HCT116 (cell line): ENCODE data around the gene PGGHG. TPM values are rescaled to one million over a fixed set of nuclear protein-coding genes. Genes with fewer than 3 reads are reported as not detected.

Experiments used
- ATAC-seq: fragments of 200-7000 bp; cut with Tn5 transposase; 2 replicates; pipeline ENCODE4 v1.9.1; 2020; ENCODE audit warnings: mild to moderate bottlenecking, moderate library complexity
- BruUV-seq: library from RNA; stranded (reverse); fragments of 400-500 nt; replicated peaks from 2 replicates; lab custom pipeline; 2021; lab: Mats Ljungman, UMichigan
- CTCF ChIA-PET: fragments of 300-600 bp; sonication (Branson Sonifier 250); formaldehyde crosslinking; loops from one replicate; lab custom pipeline; 2021; ENCODE audit warnings: antibody characterized with exemption; lab: Charles Lee
- POLR2A ChIA-PET: fragments of 300-600, 350-600 bp; sonication (Branson Sonifier 250); formaldehyde crosslinking; loops from one replicate; lab custom pipeline; 2021; ENCODE audit warnings: antibody characterized with exemption; lab: Charles Lee
- RAD21 ChIA-PET, 2 experiments: fragments of 300-600 bp; sonication (Branson Sonifier 250); formaldehyde crosslinking; loops; one replicate each; lab custom pipeline; 2023; ENCODE audit warnings: low total read pairs in 2 of 2; ENCODE audit not compliant: uncharacterized antibody in 2 of 2, unreplicated experiment in 2 of 2, low non-redundant PET in 1 of 2; lab: Charles Lee
- DNase-seq: peaks from one replicate; pipeline ENCODE4 v3.0.0-alpha.2; 2010; ENCODE audit warnings: low read depth, low spot score
- H2AFZ ChIP-seq: fragments of 200-600 bp; shearing (Covaris generic), sonication (generic); 2 replicates; pipeline ENCODE4 v1.6.1; 2017; ENCODE audit warnings: low read depth, mixed run types, mixed read lengths, antibody characterized with exemption, low read length; ENCODE audit not compliant: poor library complexity, severe bottlenecking
- H3K27ac ChIP-seq: 2 replicates; pipeline ENCODE4 v1.5.1; 2012; ENCODE audit warnings: low read depth, low read length
- H3K27me3 ChIP-seq: fragments of 200-600 bp; sonication (generic); 2 replicates; pipeline ENCODE4 v1.6.1; 2016; ENCODE audit warnings: mixed run types, low read length, mixed read lengths; ENCODE audit not compliant: insufficient read depth
- H3K36me3 ChIP-seq, 2 experiments: fragments of 200-500 bp in 1 of 2; fragments of 200-600 bp in 1 of 2; sonication (Bioruptor generic) in 1 of 2; sonication (generic) in 1 of 2; 2 replicates each; pipeline versions ENCODE4 v1.5.1 to v1.6.1; 2014 to 2016; ENCODE audit warnings: low read length in 2 of 2, inconsistent platforms in 1 of 2, mixed read lengths in 1 of 2, mixed run types in 1 of 2; ENCODE audit not compliant: insufficient read depth in 2 of 2, control insufficient read depth in 1 of 2
- H3K4me1 ChIP-seq, 2 experiments: fragments of 200-600 bp in 1 of 2; sonication (generic) in 1 of 2; 2 replicates each; pipeline versions ENCODE4 v1.5.1 to v1.6.1; 2012 to 2017; ENCODE audit warnings: low read length in 2 of 2, inconsistent platforms in 1 of 2, mild to moderate bottlenecking in 1 of 2, mixed read lengths in 1 of 2, mixed run types in 1 of 2, moderate library complexity in 1 of 2; ENCODE audit not compliant: insufficient read depth in 2 of 2, control insufficient read depth in 1 of 2
- H3K4me2 ChIP-seq: fragments of 200-600 bp; sonication (generic); 2 replicates; pipeline ENCODE4 v1.6.1; 2017; ENCODE audit warnings: mixed run types, low read length, mixed read lengths
- H3K4me3 ChIP-seq, 2 experiments: fragments of 200-600 bp in 1 of 2; sonication (generic) in 1 of 2; replicated peaks in 1 of 2; 2 replicates each; pipeline ENCODE4 v1.5.1; 2011 to 2016; ENCODE audit warnings: low read length in 2 of 2, control low read depth in 1 of 2, low read depth in 1 of 2, mild to moderate bottlenecking in 1 of 2, mixed read lengths in 1 of 2, mixed run types in 1 of 2
- H3K79me2 ChIP-seq: fragments of 200-600 bp; sonication (generic); 2 replicates; pipeline ENCODE4 v1.6.1; 2017; ENCODE audit warnings: mild to moderate bottlenecking, mixed run types, low read length, moderate library complexity, mixed read lengths; ENCODE audit not compliant: insufficient read depth
- H3K9ac ChIP-seq: fragments of 200-600 bp; sonication (generic); 2 replicates; pipeline ENCODE4 v1.6.1; 2016; ENCODE audit warnings: low read length, mixed read lengths
- H3K9me2 ChIP-seq: fragments of 200-600 bp; sonication (generic), shearing (Covaris generic); 2 replicates; pipeline ENCODE4 v1.6.1; 2017; ENCODE audit warnings: mixed run types, mild to moderate bottlenecking, moderate library complexity; ENCODE audit not compliant: insufficient read depth
- H3K9me3 ChIP-seq, 2 experiments: fragments of 200-500 bp in 1 of 2; fragments of 200-600 bp in 1 of 2; sonication (Bioruptor generic) in 1 of 2; sonication (generic) in 1 of 2; 2 replicates each; pipeline ENCODE4 v1.6.1; 2014 to 2017; ENCODE audit warnings: low read length in 2 of 2, mixed read lengths in 2 of 2, inconsistent platforms in 1 of 2, low read depth in 1 of 2, mild to moderate bottlenecking in 1 of 2, mixed run types in 1 of 2, moderate library complexity in 1 of 2; ENCODE audit not compliant: control insufficient read depth in 1 of 2, insufficient read depth in 1 of 2
- H4K20me1 ChIP-seq: fragments of 200-600 bp; sonication (generic), shearing (Covaris generic); 2 replicates; pipeline ENCODE4 v1.6.1; 2017; ENCODE audit warnings: mixed run types, mild to moderate bottlenecking, moderate library complexity; ENCODE audit not compliant: insufficient read depth
- CBX3 ChIP-seq: IDR thresholded peaks from 2 replicates; pipeline ENCODE4 v1.6.1; 2012; ENCODE audit warnings: low read depth
- CEBPB ChIP-seq: IDR thresholded peaks from 2 replicates; pipeline ENCODE4 v1.6.1; 2012; ENCODE audit warnings: low read depth
- CTCF ChIP-seq, 3 experiments: fragments of 200-600 bp in 1 of 3; sonication (generic) in 1 of 3; IDR thresholded peaks in 2 of 3; conservative IDR thresholded peaks in 1 of 3; 2 replicates each; pipeline ENCODE4 v1.5.1; 2012 to 2017; ENCODE audit warnings: low read depth in 2 of 3, low read length in 2 of 3, antibody characterized with exemption in 1 of 3, borderline replicate concordance in 1 of 3, control low read depth in 1 of 3, mild to moderate bottlenecking in 1 of 3, mixed read lengths in 1 of 3, mixed run types in 1 of 3, moderate library complexity in 1 of 3; ENCODE audit not compliant: insufficient read depth in 1 of 3
- EGR1 ChIP-seq: IDR thresholded peaks from 2 replicates; pipeline ENCODE4 v1.6.1; 2012; ENCODE audit warnings: low read depth
- ELF1 ChIP-seq: IDR thresholded peaks from 2 replicates; pipeline ENCODE4 v1.6.1; 2012; ENCODE audit warnings: low read depth, borderline replicate concordance
- EZH2 ChIP-seq: fragments of 200-600 bp; sonication (generic); IDR thresholded peaks from 2 replicates; pipeline ENCODE4 v1.6.1; 2017; ENCODE audit warnings: antibody characterized with exemption, mixed run types
- EZH2phosphoT487 ChIP-seq: fragments of 200-600 bp; IDR thresholded peaks from 2 replicates; pipeline ENCODE4 v1.6.1; 2018; ENCODE audit warnings: antibody characterized with exemption, borderline replicate concordance
- FOSL1 ChIP-seq: IDR thresholded peaks from 2 replicates; pipeline ENCODE4 v1.6.1; 2012; ENCODE audit warnings: low read depth
- JUND ChIP-seq: IDR thresholded peaks from 2 replicates; pipeline ENCODE4 v1.6.1; 2012
- POLR2A ChIP-seq: IDR thresholded peaks from 2 replicates; pipeline ENCODE4 v1.7.0; 2011; ENCODE audit warnings: borderline replicate concordance; ENCODE audit not compliant: insufficient read depth, insufficient read length; ENCODE audit errors: extremely low read depth
- RAD21 ChIP-seq: IDR thresholded peaks from 2 replicates; pipeline ENCODE4 v1.6.1; 2012; ENCODE audit warnings: low read depth, mild to moderate bottlenecking
- SP1 ChIP-seq: IDR thresholded peaks from 2 replicates; pipeline ENCODE4 v1.6.1; 2012; ENCODE audit warnings: low read depth
- SRF ChIP-seq: IDR thresholded peaks from 2 replicates; pipeline ENCODE4 v1.6.1; 2012; ENCODE audit warnings: low read depth
- TCF7L2 ChIP-seq: IDR thresholded peaks from 2 replicates; pipeline ENCODE4 v1.7.0; 2011; ENCODE audit warnings: borderline replicate concordance, inconsistent platforms; ENCODE audit not compliant: insufficient read depth, insufficient read length; ENCODE audit errors: extremely low read depth
- YY1 ChIP-seq: IDR thresholded peaks from 2 replicates; pipeline ENCODE4 v1.6.1; 2011; ENCODE audit warnings: low read length, low read depth, moderate library complexity, mild to moderate bottlenecking; ENCODE audit not compliant: insufficient replicate concordance; ENCODE audit errors: extremely low read depth
- ZFX ChIP-seq: fragments of 450-650 bp; IDR thresholded peaks from 2 replicates; pipeline ENCODE4 v1.6.1; 2017
- intact Hi-C: fragments of 100-400 bp; cut with micrococcal nuclease; formaldehyde crosslinking; loops from 2 replicates; pipeline ENCODE4 v1.10.0; 2022
- total RNA-seq: library from RNA; stranded (reverse); gene quantifications from one replicate; pipeline ENCODE4 v1.2.1, GENCODE V29; 2021; ENCODE audit not compliant: unreplicated experiment
- TF ChIP-seq, protein P1 (sequence below): IDR thresholded peaks from 2 replicates; pipeline ENCODE4 v1.6.1; 2011; ENCODE audit warnings: mild to moderate bottlenecking, low read length, moderate library complexity; ENCODE audit not compliant: insufficient replicate concordance; ENCODE audit errors: extremely low read depth
- TF ChIP-seq, protein P2 (sequence below): IDR thresholded peaks from 2 replicates; pipeline ENCODE4 v1.6.1; 2012

The PGGHG gene
- total RNA-seq, 1 experiment from 2014 or later: 57.5 TPM

- Histone ChIP-seq H3K36me3 (peaks cover 55 to 64% of the 10 kb centered on the region in 2 experiments), H3K27me3 (no peaks in the 10 kb centered on the region), H3K9me2 (no peaks in the 10 kb centered on the region), H3K79me2 (no peaks in the 10 kb centered on the region; the same call in 1 of the 2 replicates), H2AFZ (no peak overlapping the region), H3K4me1 (no peaks in the 10 kb centered on the region), H3K4me3 (no peak overlapping the region), H4K20me1 (no peaks in the 10 kb centered on the region), H3K9me3 (no peaks in the 10 kb centered on the region), H3K4me2 (no peak overlapping the region), H3K27ac (no peak overlapping the region), H3K9ac (no peak overlapping the region)
- ATAC-seq (peak; percentile 83), DNase-seq (no peak)
- intact Hi-C loops: no loop called here
- ChIA-PET RAD21 (no interaction called here), CTCF (interaction anchor here (0.5 to 1.7 kb wide), 13 partner anchors 10 to 198 kb away, joined by 3 to 10 read pairs (median 3); partner anchors contain the start of gene PSMD13), POLR2A (no interaction called here)
- BruUV-seq: no TSS peak
- TF ChIP-seq CTCF (IDR thresholded peaks at IDR 0.05 in 2 of 3, conservative IDR thresholded peaks at IDR 0.05 in 1 of 3; ENCODE audit: borderline replicate concordance in 1 of 3, insufficient read depth in 1 of 3, low read depth in 2 of 3, low read length in 2 of 3): peak; percentile 56 to 81 (median 66); a peak in 5 of 6 replicates
- no peak for TF ChIP-seq CEBPB
- peak; percentile 53 for TF ChIP-seq RAD21
Measured at GRCh38 chr11:250740-251299, 38.1 kb upstream of the PGGHG start.

GRCh38 chr11:251550-251949 lies 37.4 kb upstream of the PGGHG start:
- no TSS peak for BruUV-seq
- Histone ChIP-seq H3K79me2 (no peaks in the 10 kb centered on the region), H3K4me1 (no peaks in the 10 kb centered on the region), H4K20me1 (no peaks in the 10 kb centered on the region), H3K4me2 (no peak overlapping the region), H3K9me3 (no peaks in the 10 kb centered on the region), H3K9ac (no peak overlapping the region), H3K27ac (no peak overlapping the region), H3K4me3 (no peak overlapping the region), H2AFZ (no peak overlapping the region), H3K27me3 (no peaks in the 10 kb centered on the region), H3K9me2 (no peaks in the 10 kb centered on the region), H3K36me3 (peaks cover 51 to 57% of the 10 kb centered on the region in 2 experiments)
- ChIA-PET CTCF (interaction anchor here (0.7 to 1.7 kb wide), 5 partner anchors 14 to 196 kb away, joined by 3 to 10 read pairs (median 3); partner anchors contain the start of gene PSMD13), RAD21 (no interaction called here), POLR2A (no interaction called here)
- intact Hi-C loops: no loop called here
- DNase-seq (no peak), ATAC-seq (no peak)
- TF ChIP-seq EZH2phosphoT487 (no peak), ELF1 (no peak), CEBPB (no peak), YY1 (no peak), EGR1 (no peak), CBX3 (no peak), SRF (no peak), FOSL1 (no peak), TCF7L2 (no peak), RAD21 (no peak), ZFX (no peak), JUND (no peak), SP1 (no peak), POLR2A (no peak), EZH2 (no peak)
- TF ChIP-seq, protein P1, sequence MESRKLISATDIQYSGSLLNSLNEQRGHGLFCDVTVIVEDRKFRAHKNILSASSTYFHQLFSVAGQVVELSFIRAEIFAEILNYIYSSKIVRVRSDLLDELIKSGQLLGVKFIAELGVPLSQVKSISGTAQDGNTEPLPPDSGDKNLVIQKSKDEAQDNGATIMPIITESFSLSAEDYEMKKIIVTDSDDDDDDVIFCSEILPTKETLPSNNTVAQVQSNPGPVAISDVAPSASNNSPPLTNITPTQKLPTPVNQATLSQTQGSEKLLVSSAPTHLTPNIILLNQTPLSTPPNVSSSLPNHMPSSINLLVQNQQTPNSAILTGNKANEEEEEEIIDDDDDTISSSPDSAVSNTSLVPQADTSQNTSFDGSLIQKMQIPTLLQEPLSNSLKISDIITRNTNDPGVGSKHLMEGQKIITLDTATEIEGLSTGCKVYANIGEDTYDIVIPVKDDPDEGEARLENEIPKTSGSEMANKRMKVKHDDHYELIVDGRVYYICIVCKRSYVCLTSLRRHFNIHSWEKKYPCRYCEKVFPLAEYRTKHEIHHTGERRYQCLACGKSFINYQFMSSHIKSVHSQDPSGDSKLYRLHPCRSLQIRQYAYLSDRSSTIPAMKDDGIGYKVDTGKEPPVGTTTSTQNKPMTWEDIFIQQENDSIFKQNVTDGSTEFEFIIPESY: no peak
- TF ChIP-seq, protein P2, sequence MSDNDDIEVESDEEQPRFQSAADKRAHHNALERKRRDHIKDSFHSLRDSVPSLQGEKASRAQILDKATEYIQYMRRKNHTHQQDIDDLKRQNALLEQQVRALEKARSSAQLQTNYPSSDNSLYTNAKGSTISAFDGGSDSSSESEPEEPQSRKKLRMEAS: no peak
